HCT116 (cell line): ENCODE measurements around the gene IGSF21. TPM values are rescaled to one million over a fixed set of nuclear protein-coding genes. Genes with fewer than 3 reads are reported as not detected.

Source experiments
- ATAC-seq: fragments of 200-7000 bp; cut with Tn5 transposase; 2 replicates; pipeline ENCODE4 v1.9.1; 2020; ENCODE audit warnings: mild to moderate bottlenecking, moderate library complexity
- BruUV-seq: library from RNA; stranded (reverse); fragments of 400-500 nt; replicated peaks from 2 replicates; lab custom pipeline; 2021; lab: Mats Ljungman, UMichigan
- CTCF ChIA-PET: fragments of 300-600 bp; sonication (Branson Sonifier 250); formaldehyde crosslinking; loops from one replicate; lab custom pipeline; 2021; ENCODE audit warnings: antibody characterized with exemption; lab: Charles Lee
- POLR2A ChIA-PET: fragments of 300-600, 350-600 bp; sonication (Branson Sonifier 250); formaldehyde crosslinking; loops from one replicate; lab custom pipeline; 2021; ENCODE audit warnings: antibody characterized with exemption; lab: Charles Lee
- RAD21 ChIA-PET, 2 experiments: fragments of 300-600 bp; sonication (Branson Sonifier 250); formaldehyde crosslinking; loops; one replicate each; lab custom pipeline; 2023; ENCODE audit warnings: low total read pairs in 2 of 2; ENCODE audit not compliant: uncharacterized antibody in 2 of 2, unreplicated experiment in 2 of 2, low non-redundant PET in 1 of 2; lab: Charles Lee
- DNase-seq: peaks from one replicate; pipeline ENCODE4 v3.0.0-alpha.2; 2010; ENCODE audit warnings: low read depth, low spot score
- H2AFZ ChIP-seq: fragments of 200-600 bp; shearing (Covaris generic), sonication (generic); 2 replicates; pipeline ENCODE4 v1.6.1; 2017; ENCODE audit warnings: low read depth, mixed run types, mixed read lengths, antibody characterized with exemption, low read length; ENCODE audit not compliant: poor library complexity, severe bottlenecking
- H3K27ac ChIP-seq: 2 replicates; pipeline ENCODE4 v1.5.1; 2012; ENCODE audit warnings: low read depth, low read length
- H3K27me3 ChIP-seq: fragments of 200-600 bp; sonication (generic); 2 replicates; pipeline ENCODE4 v1.6.1; 2016; ENCODE audit warnings: mixed run types, low read length, mixed read lengths; ENCODE audit not compliant: insufficient read depth
- H3K36me3 ChIP-seq, 2 experiments: fragments of 200-500 bp in 1 of 2; fragments of 200-600 bp in 1 of 2; sonication (Bioruptor generic) in 1 of 2; sonication (generic) in 1 of 2; 2 replicates each; pipeline versions ENCODE4 v1.5.1 to v1.6.1; 2014 to 2016; ENCODE audit warnings: low read length in 2 of 2, inconsistent platforms in 1 of 2, mixed read lengths in 1 of 2, mixed run types in 1 of 2; ENCODE audit not compliant: insufficient read depth in 2 of 2, control insufficient read depth in 1 of 2
- H3K4me1 ChIP-seq, 2 experiments: fragments of 200-600 bp in 1 of 2; sonication (generic) in 1 of 2; 2 replicates each; pipeline versions ENCODE4 v1.5.1 to v1.6.1; 2012 to 2017; ENCODE audit warnings: low read length in 2 of 2, inconsistent platforms in 1 of 2, mild to moderate bottlenecking in 1 of 2, mixed read lengths in 1 of 2, mixed run types in 1 of 2, moderate library complexity in 1 of 2; ENCODE audit not compliant: insufficient read depth in 2 of 2, control insufficient read depth in 1 of 2
- H3K4me2 ChIP-seq: fragments of 200-600 bp; sonication (generic); 2 replicates; pipeline ENCODE4 v1.6.1; 2017; ENCODE audit warnings: mixed run types, low read length, mixed read lengths
- H3K4me3 ChIP-seq, 2 experiments: fragments of 200-600 bp in 1 of 2; sonication (generic) in 1 of 2; replicated peaks in 1 of 2; 2 replicates each; pipeline ENCODE4 v1.5.1; 2011 to 2016; ENCODE audit warnings: low read length in 2 of 2, control low read depth in 1 of 2, low read depth in 1 of 2, mild to moderate bottlenecking in 1 of 2, mixed read lengths in 1 of 2, mixed run types in 1 of 2
- H3K79me2 ChIP-seq: fragments of 200-600 bp; sonication (generic); 2 replicates; pipeline ENCODE4 v1.6.1; 2017; ENCODE audit warnings: mild to moderate bottlenecking, mixed run types, low read length, moderate library complexity, mixed read lengths; ENCODE audit not compliant: insufficient read depth
- H3K9ac ChIP-seq: fragments of 200-600 bp; sonication (generic); 2 replicates; pipeline ENCODE4 v1.6.1; 2016; ENCODE audit warnings: low read length, mixed read lengths
- H3K9me2 ChIP-seq: fragments of 200-600 bp; sonication (generic), shearing (Covaris generic); 2 replicates; pipeline ENCODE4 v1.6.1; 2017; ENCODE audit warnings: mixed run types, mild to moderate bottlenecking, moderate library complexity; ENCODE audit not compliant: insufficient read depth
- H3K9me3 ChIP-seq, 2 experiments: fragments of 200-500 bp in 1 of 2; fragments of 200-600 bp in 1 of 2; sonication (Bioruptor generic) in 1 of 2; sonication (generic) in 1 of 2; 2 replicates each; pipeline ENCODE4 v1.6.1; 2014 to 2017; ENCODE audit warnings: low read length in 2 of 2, mixed read lengths in 2 of 2, inconsistent platforms in 1 of 2, low read depth in 1 of 2, mild to moderate bottlenecking in 1 of 2, mixed run types in 1 of 2, moderate library complexity in 1 of 2; ENCODE audit not compliant: control insufficient read depth in 1 of 2, insufficient read depth in 1 of 2
- H4K20me1 ChIP-seq: fragments of 200-600 bp; sonication (generic), shearing (Covaris generic); 2 replicates; pipeline ENCODE4 v1.6.1; 2017; ENCODE audit warnings: mixed run types, mild to moderate bottlenecking, moderate library complexity; ENCODE audit not compliant: insufficient read depth
- CEBPB ChIP-seq: IDR thresholded peaks from 2 replicates; pipeline ENCODE4 v1.6.1; 2012; ENCODE audit warnings: low read depth
- EZH2 ChIP-seq: fragments of 200-600 bp; sonication (generic); IDR thresholded peaks from 2 replicates; pipeline ENCODE4 v1.6.1; 2017; ENCODE audit warnings: antibody characterized with exemption, mixed run types
- EZH2phosphoT487 ChIP-seq: fragments of 200-600 bp; IDR thresholded peaks from 2 replicates; pipeline ENCODE4 v1.6.1; 2018; ENCODE audit warnings: antibody characterized with exemption, borderline replicate concordance
- FOSL1 ChIP-seq: IDR thresholded peaks from 2 replicates; pipeline ENCODE4 v1.6.1; 2012; ENCODE audit warnings: low read depth
- RAD21 ChIP-seq: IDR thresholded peaks from 2 replicates; pipeline ENCODE4 v1.6.1; 2012; ENCODE audit warnings: low read depth, mild to moderate bottlenecking
- YY1 ChIP-seq: IDR thresholded peaks from 2 replicates; pipeline ENCODE4 v1.6.1; 2011; ENCODE audit warnings: low read length, low read depth, moderate library complexity, mild to moderate bottlenecking; ENCODE audit not compliant: insufficient replicate concordance; ENCODE audit errors: extremely low read depth
- ZFX ChIP-seq: fragments of 450-650 bp; IDR thresholded peaks from 2 replicates; pipeline ENCODE4 v1.6.1; 2017
- ZNF274 ChIP-seq: fragments of 200-500 bp; sonication (Bioruptor generic); IDR thresholded peaks from 2 replicates; pipeline ENCODE4 v1.6.1; 2014; ENCODE audit warnings: mild to moderate bottlenecking, low read depth, low read length, inconsistent platforms
- intact Hi-C: fragments of 100-400 bp; cut with micrococcal nuclease; formaldehyde crosslinking; loops from 2 replicates; pipeline ENCODE4 v1.10.0; 2022
- total RNA-seq: library from RNA; stranded (reverse); gene quantifications from one replicate; pipeline ENCODE4 v1.2.1, GENCODE V29; 2021; ENCODE audit not compliant: unreplicated experiment
- TF ChIP-seq, protein P1 (sequence below): IDR thresholded peaks from 2 replicates; pipeline ENCODE4 v1.6.1; 2012; ENCODE audit warnings: low read depth
- TF ChIP-seq, protein P2 (sequence below): IDR thresholded peaks from 2 replicates; pipeline ENCODE4 v1.6.1; 2012
- TF ChIP-seq, protein P3 (sequence below): IDR thresholded peaks from 2 replicates; pipeline ENCODE4 v1.6.1; 2011; ENCODE audit warnings: mild to moderate bottlenecking, low read length, moderate library complexity; ENCODE audit not compliant: insufficient replicate concordance; ENCODE audit errors: extremely low read depth

The IGSF21 gene
- total RNA-seq, 1 experiment from 2014 or later: not detected

DNA sequence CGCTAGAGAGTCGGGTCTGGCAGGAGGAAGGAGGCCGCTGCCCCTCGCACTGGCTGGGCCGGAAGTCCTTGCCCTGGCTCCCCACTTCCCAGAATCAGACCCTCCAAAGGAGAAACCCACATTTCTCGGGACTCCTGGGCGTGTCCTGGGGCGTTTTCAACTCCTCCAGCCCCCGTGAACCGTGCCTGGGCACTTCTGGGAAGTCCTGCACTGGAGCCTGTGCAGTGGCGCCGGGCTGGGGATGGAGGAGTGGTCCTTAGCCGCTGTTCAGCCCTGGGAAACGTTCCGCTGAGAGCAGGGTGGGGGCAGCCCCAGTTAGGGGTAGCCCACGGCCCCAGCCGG lies 3.0 kb downstream of the IGSF21 start:
- CTCF ChIA-PET: no interaction called here
- no peak overlapping the region for H3K4me2 ChIP-seq
- no TSS peak for BruUV-seq

More for the DNA sequence above, 3.0 kb downstream of the IGSF21 start:
- no peak for TF ChIP-seq EZH2phosphoT487
- no peak for TF ChIP-seq EZH2
- TF ChIP-seq FOSL1: no peak
- TF ChIP-seq ZNF274: no peak
- TF ChIP-seq CEBPB: no peak
- no peak for TF ChIP-seq ZFX
- TF ChIP-seq RAD21: no peak
- TF ChIP-seq, protein P1, sequence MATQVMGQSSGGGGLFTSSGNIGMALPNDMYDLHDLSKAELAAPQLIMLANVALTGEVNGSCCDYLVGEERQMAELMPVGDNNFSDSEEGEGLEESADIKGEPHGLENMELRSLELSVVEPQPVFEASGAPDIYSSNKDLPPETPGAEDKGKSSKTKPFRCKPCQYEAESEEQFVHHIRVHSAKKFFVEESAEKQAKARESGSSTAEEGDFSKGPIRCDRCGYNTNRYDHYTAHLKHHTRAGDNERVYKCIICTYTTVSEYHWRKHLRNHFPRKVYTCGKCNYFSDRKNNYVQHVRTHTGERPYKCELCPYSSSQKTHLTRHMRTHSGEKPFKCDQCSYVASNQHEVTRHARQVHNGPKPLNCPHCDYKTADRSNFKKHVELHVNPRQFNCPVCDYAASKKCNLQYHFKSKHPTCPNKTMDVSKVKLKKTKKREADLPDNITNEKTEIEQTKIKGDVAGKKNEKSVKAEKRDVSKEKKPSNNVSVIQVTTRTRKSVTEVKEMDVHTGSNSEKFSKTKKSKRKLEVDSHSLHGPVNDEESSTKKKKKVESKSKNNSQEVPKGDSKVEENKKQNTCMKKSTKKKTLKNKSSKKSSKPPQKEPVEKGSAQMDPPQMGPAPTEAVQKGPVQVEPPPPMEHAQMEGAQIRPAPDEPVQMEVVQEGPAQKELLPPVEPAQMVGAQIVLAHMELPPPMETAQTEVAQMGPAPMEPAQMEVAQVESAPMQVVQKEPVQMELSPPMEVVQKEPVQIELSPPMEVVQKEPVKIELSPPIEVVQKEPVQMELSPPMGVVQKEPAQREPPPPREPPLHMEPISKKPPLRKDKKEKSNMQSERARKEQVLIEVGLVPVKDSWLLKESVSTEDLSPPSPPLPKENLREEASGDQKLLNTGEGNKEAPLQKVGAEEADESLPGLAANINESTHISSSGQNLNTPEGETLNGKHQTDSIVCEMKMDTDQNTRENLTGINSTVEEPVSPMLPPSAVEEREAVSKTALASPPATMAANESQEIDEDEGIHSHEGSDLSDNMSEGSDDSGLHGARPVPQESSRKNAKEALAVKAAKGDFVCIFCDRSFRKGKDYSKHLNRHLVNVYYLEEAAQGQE: no peak
- TF ChIP-seq, protein P2, sequence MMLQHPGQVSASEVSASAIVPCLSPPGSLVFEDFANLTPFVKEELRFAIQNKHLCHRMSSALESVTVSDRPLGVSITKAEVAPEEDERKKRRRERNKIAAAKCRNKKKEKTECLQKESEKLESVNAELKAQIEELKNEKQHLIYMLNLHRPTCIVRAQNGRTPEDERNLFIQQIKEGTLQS: no peak
- no peak for TF ChIP-seq YY1
- TF ChIP-seq, protein P3, sequence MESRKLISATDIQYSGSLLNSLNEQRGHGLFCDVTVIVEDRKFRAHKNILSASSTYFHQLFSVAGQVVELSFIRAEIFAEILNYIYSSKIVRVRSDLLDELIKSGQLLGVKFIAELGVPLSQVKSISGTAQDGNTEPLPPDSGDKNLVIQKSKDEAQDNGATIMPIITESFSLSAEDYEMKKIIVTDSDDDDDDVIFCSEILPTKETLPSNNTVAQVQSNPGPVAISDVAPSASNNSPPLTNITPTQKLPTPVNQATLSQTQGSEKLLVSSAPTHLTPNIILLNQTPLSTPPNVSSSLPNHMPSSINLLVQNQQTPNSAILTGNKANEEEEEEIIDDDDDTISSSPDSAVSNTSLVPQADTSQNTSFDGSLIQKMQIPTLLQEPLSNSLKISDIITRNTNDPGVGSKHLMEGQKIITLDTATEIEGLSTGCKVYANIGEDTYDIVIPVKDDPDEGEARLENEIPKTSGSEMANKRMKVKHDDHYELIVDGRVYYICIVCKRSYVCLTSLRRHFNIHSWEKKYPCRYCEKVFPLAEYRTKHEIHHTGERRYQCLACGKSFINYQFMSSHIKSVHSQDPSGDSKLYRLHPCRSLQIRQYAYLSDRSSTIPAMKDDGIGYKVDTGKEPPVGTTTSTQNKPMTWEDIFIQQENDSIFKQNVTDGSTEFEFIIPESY: no peak
- no peaks in the 10 kb centered on the region for H3K79me2 ChIP-seq
- H3K9me3 ChIP-seq: no peaks in the 10 kb centered on the region
- POLR2A ChIA-PET: no interaction called here
- no peaks in the 10 kb centered on the region for H4K20me1 ChIP-seq
- H3K9ac ChIP-seq: no peak overlapping the region
- intact Hi-C loops: no loop called here
- RAD21 ChIA-PET: no interaction called here
- no peak overlapping the region for H2AFZ ChIP-seq
- H3K27ac ChIP-seq: no peak overlapping the region
- no peak overlapping the region for H3K4me3 ChIP-seq
- ATAC-seq (no peak), DNase-seq (no peak)
- H3K4me1 ChIP-seq: no peaks in the 10 kb centered on the region
- no peaks in the 10 kb centered on the region for H3K9me2 ChIP-seq
- H3K36me3 ChIP-seq: no peaks in the 10 kb centered on the region
- H3K27me3 ChIP-seq: 0 out of 2 replicates have a peak, but pooled peaks cover 9% of the 10 kb centered on the region
